Measurements from ENCODE around the gene KANK2. TPM values are rescaled to one million over a fixed set of nuclear protein-coding genes. Genes with fewer than 3 reads are reported as not detected.

Gene KANK2
- polyA plus RNA-seq, 1 donor from 2014 or later: 0.25 TPM

GRCh38 chr19:11239377-11240000 is 42.1 kb upstream of the KANK2 start, which contains the start of gene ANGPTL8:
ANGPTL8 (plus strand) TSS chr19:11239619; CDS start chr19:11239638, 19 bp downstream.
- Histone ChIP-seq H4K20me1 (ENCODE audit: insufficient read depth) (no peaks in the 10 kb centered on the region), H2AFZ (ENCODE audit: low read depth, low read length) (no peak within 1 kb of the TSS), H3K79me2 (replicated peaks; ENCODE audit: insufficient read depth, low read length) (no peaks in the 10 kb centered on the region), H3K9me2 (ENCODE audit: insufficient read depth, low read length) (no peaks in the 10 kb centered on the region), H3K27ac (ENCODE audit: low read length) (no peak within 1 kb of the TSS), H3K36me3 (ENCODE audit: insufficient read depth, low read length) (no peaks in the 10 kb centered on the region), H3K9ac (ENCODE audit: low read length) (no peak within 1 kb of the TSS), H3K27me3 (ENCODE audit: insufficient read depth, low read depth, low read length) (no peaks in the 10 kb centered on the region), H3F3A (ENCODE audit: insufficient read depth, low read length, poor library complexity, severe bottlenecking) (no peaks in the 10 kb centered on the region), H3K4me2 (ENCODE audit: low read length) (no peak within 1 kb of the TSS), H3K4me3 (ENCODE audit: low read length) (no peak within 1 kb of the TSS), H3K9me3 (ENCODE audit: low read length) (no peaks in the 10 kb centered on the region)
- TF ChIP-seq EZH2 (IDR thresholded peaks at IDR 0.05; ENCODE audit: borderline replicate concordance, insufficient read depth, low read length, poor library complexity, severe bottlenecking) (no peak), MXI1 (conservative IDR thresholded peaks at IDR 0.05; ENCODE audit: poor library complexity, severe bottlenecking) (no peak), RAD21 (conservative IDR thresholded peaks at IDR 0.05) (no peak), POLR2AphosphoS5 (IDR thresholded peaks at IDR 0.05) (no peak), EP300 (conservative IDR thresholded peaks at IDR 0.05; ENCODE audit: poor library complexity, severe bottlenecking) (no peak), SMC3 (conservative IDR thresholded peaks at IDR 0.05; ENCODE audit: poor library complexity) (no peak), TAF1 (IDR thresholded peaks at IDR 0.05; ENCODE audit: low read depth) (no peak)
- TF ChIP-seq, protein P1, sequence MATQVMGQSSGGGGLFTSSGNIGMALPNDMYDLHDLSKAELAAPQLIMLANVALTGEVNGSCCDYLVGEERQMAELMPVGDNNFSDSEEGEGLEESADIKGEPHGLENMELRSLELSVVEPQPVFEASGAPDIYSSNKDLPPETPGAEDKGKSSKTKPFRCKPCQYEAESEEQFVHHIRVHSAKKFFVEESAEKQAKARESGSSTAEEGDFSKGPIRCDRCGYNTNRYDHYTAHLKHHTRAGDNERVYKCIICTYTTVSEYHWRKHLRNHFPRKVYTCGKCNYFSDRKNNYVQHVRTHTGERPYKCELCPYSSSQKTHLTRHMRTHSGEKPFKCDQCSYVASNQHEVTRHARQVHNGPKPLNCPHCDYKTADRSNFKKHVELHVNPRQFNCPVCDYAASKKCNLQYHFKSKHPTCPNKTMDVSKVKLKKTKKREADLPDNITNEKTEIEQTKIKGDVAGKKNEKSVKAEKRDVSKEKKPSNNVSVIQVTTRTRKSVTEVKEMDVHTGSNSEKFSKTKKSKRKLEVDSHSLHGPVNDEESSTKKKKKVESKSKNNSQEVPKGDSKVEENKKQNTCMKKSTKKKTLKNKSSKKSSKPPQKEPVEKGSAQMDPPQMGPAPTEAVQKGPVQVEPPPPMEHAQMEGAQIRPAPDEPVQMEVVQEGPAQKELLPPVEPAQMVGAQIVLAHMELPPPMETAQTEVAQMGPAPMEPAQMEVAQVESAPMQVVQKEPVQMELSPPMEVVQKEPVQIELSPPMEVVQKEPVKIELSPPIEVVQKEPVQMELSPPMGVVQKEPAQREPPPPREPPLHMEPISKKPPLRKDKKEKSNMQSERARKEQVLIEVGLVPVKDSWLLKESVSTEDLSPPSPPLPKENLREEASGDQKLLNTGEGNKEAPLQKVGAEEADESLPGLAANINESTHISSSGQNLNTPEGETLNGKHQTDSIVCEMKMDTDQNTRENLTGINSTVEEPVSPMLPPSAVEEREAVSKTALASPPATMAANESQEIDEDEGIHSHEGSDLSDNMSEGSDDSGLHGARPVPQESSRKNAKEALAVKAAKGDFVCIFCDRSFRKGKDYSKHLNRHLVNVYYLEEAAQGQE (IDR thresholded peaks at IDR 0.05; ENCODE audit: borderline replicate concordance): no peak
- TF ChIP-seq, protein P2, sequence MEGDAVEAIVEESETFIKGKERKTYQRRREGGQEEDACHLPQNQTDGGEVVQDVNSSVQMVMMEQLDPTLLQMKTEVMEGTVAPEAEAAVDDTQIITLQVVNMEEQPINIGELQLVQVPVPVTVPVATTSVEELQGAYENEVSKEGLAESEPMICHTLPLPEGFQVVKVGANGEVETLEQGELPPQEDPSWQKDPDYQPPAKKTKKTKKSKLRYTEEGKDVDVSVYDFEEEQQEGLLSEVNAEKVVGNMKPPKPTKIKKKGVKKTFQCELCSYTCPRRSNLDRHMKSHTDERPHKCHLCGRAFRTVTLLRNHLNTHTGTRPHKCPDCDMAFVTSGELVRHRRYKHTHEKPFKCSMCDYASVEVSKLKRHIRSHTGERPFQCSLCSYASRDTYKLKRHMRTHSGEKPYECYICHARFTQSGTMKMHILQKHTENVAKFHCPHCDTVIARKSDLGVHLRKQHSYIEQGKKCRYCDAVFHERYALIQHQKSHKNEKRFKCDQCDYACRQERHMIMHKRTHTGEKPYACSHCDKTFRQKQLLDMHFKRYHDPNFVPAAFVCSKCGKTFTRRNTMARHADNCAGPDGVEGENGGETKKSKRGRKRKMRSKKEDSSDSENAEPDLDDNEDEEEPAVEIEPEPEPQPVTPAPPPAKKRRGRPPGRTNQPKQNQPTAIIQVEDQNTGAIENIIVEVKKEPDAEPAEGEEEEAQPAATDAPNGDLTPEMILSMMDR (IDR thresholded peaks at IDR 0.05; ENCODE audit: poor library complexity, severe bottlenecking): no peak

GRCh38 chr19:11238781-11239376 is 41.5 kb upstream of the KANK2 start:
- H3F3A ChIP-seq (ENCODE audit: insufficient read depth, low read length, poor library complexity, severe bottlenecking): no peaks in the 10 kb centered on the region
- no peaks in the 10 kb centered on the region for H3K9me3 ChIP-seq (ENCODE audit: low read length)
- no peak overlapping the region for H3K4me2 ChIP-seq (ENCODE audit: low read length)
- H2AFZ ChIP-seq (ENCODE audit: low read depth, low read length): no peak overlapping the region
- H3K79me2 ChIP-seq (replicated peaks; ENCODE audit: insufficient read depth, low read length): no peaks in the 10 kb centered on the region
- H3K4me3 ChIP-seq (ENCODE audit: low read length): no peak overlapping the region
- H3K36me3 ChIP-seq (ENCODE audit: insufficient read depth, low read length): no peaks in the 10 kb centered on the region
- TF ChIP-seq, protein P1 (IDR thresholded peaks at IDR 0.05; ENCODE audit: borderline replicate concordance): no peak
- TF ChIP-seq EZH2 (IDR thresholded peaks at IDR 0.05; ENCODE audit: borderline replicate concordance, insufficient read depth, low read length, poor library complexity, severe bottlenecking): no peak
- TF ChIP-seq, protein P2 (IDR thresholded peaks at IDR 0.05; ENCODE audit: poor library complexity, severe bottlenecking): no peak
- TF ChIP-seq POLR2AphosphoS5 (IDR thresholded peaks at IDR 0.05): no peak
- no peak for TF ChIP-seq RAD21 (conservative IDR thresholded peaks at IDR 0.05)
- H3K27me3 ChIP-seq (ENCODE audit: insufficient read depth, low read depth, low read length): no peaks in the 10 kb centered on the region
- H4K20me1 ChIP-seq (ENCODE audit: insufficient read depth): no peaks in the 10 kb centered on the region
- H3K27ac ChIP-seq (ENCODE audit: low read length): no peak overlapping the region
- no peaks in the 10 kb centered on the region for H3K9me2 ChIP-seq (ENCODE audit: insufficient read depth, low read length)
- H3K9ac ChIP-seq (ENCODE audit: low read length): no peak overlapping the region
